GM19025 (cell line): ENCODE results near the gene GLOD4.
A peak's percentile ranks its signal among the peaks of the same experiment; 100 is the strongest.
"Not testable (repeated sequence)": the region's sequence is repeated elsewhere in the genome, so short reads cannot be mapped to it uniquely, and the experiment has no call there.

Experiments used
- ATAC-seq: cut with Tn5 transposase; IDR thresholded peaks from one replicate; pipeline ENCODE4 v1.9.1; 2021; ENCODE audit warnings: mild to moderate bottlenecking, low read depth, moderate library complexity; ENCODE audit not compliant: unreplicated experiment

The GLOD4 gene, protein sequence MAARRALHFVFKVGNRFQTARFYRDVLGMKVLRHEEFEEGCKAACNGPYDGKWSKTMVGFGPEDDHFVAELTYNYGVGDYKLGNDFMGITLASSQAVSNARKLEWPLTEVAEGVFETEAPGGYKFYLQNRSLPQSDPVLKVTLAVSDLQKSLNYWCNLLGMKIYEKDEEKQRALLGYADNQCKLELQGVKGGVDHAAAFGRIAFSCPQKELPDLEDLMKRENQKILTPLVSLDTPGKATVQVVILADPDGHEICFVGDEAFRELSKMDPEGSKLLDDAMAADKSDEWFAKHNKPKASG

DNA sequence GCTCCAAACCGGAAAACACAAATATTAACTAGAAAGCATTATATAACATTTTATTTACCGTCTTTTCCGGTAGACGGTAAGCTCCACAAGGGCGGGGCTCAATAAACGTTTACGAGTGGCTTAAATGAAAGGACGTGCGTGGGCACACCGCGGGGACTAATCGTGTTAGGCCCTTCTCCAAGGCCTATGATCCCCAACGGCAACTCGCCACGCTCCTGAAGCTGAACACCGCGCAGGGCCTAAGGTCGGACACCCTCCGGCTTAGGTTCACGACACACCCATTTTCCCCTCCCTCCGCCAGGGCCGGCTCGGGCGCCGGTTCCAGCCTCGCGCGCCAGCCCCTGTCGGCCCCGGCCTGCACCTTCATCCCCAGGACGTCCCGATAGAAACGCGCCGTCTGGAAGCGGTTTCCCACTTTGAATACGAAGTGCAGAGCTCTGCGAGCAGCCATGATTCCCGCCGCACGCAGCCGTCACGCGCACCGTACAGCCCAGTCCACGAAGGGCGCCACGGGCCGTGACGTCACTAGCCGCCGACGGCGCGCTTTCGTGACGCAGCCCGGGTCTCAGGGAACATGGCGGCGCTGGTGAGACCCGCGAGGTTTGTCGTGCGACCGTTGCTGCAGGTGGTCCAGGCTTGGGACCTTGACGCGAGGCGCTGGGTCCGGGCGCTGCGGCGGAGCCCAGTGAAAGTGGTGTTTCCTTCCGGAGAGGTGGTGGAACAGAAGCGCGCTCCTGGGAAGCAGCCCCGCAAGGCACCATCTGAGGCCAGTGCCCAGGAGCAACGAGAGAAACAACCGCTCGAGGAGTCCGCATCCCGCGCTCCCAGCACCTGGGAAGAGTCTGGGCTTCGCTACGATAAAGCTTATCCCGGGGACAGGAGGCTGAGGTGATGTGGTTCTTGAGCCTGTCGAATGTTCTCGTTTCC lies at the start of gene GLOD4, which contains the start of gene MRM3:
GLOD4 (minus strand) TSS at position 476 of the 927 bp plus-strand sequence; CDS start at position 451, 25 bp downstream.
MRM3 (plus strand) TSS at position 549 of the 927 bp plus-strand sequence; CDS start at position 575, 26 bp downstream.
- ATAC-seq: peak; percentile 87

DNA sequence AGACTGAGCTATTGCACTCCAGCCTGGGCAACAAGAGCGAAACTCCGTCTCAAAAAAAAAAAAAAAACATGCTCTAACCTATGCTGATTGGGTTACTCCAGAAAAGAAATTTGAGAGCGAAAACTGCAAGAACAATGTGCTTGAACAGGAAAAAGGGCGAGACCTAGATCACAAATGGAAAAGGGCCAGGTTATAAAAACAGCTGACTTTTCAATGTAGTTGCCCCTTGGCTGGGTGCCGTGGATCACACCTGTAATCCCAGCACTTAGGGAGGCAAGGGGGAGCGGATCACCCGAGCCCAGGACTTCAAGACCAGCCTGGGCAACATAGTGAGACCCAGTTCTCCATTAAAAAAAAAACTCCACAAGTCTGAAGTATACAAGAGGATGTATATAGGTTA lies 48.9 kb upstream of the GLOD4 start:
- ATAC-seq: no peak

DNA sequence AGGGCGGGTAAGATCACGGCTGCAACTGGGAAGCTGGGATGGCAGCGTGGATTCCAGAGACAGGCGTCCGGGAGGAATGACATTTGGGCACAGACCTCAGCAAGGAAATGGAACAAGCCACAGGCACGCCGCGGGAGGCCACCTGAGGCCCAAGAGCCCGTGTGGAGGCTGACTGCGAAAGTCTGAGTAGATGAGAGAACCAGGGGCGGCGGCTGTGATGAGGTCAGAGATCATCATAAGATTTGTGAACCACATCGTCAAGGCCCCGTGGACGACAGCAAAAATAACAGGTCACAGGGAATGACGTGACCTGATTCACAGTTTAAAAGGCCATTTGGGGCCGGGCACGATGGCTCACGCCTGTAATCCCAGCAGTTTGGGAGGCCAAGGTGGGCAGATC lies 48.3 kb upstream of the GLOD4 start:
- ATAC-seq: no peak

DNA sequence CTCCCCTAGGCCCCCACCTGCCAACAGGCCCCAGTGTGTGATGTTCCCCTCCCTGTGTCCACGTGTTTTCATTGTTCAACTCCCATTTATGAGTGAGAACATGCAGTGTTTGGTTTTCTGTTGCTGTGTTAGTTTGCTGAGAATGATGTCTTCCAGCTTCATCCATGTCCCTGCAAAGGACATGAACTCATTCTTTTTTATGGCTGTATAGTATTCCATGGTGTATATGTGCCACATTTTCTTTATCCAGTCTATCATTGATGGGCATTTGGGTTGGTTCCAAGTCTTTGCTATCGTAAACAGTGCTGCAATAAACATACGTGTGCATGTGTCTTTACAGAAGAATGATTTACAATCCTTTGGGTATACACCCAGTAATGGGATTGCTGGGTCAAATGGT lies 47.5 kb upstream of the GLOD4 start:
- not testable (repeated sequence) for ATAC-seq

DNA sequence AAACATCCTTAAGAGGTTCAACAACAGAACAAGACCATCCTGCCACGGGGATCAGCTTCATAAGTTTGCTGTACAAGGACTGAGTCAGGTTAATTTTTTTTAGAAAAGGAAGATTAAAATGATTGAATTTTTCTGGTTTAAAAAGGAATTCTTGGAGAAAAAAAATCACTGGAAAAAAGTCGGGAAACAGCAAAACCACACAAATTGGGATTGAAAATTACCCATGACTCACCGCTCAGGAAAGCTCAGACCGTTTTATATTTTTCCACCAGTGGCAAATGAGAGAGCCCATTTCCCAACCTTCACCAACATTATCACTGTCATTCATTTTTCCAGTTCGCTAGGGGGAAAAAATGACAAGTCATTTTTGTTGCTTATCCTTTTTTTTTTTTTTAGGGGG lies 46.7 kb upstream of the GLOD4 start:
- no peak for ATAC-seq

DNA sequence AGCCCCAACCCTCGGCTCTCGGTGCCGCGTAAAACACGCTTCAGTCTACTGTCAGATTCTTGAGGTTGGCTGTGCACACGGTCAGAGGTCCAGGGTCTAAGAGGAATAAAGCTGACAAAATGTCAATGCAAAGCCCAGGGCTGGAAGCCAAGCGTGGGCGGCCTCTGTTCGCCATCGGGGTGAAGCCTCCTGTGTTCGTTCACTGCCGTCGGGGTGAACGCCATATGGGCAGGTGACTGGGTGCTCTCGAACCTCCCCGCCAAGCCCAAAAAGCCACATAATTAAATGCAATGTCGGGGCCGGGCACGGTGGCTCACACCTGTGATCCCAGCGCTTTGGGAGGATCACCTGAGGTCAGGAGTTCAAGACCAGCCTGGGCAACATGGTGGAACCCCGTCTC lies 44.7 kb upstream of the GLOD4 start:
- no peak for ATAC-seq

DNA sequence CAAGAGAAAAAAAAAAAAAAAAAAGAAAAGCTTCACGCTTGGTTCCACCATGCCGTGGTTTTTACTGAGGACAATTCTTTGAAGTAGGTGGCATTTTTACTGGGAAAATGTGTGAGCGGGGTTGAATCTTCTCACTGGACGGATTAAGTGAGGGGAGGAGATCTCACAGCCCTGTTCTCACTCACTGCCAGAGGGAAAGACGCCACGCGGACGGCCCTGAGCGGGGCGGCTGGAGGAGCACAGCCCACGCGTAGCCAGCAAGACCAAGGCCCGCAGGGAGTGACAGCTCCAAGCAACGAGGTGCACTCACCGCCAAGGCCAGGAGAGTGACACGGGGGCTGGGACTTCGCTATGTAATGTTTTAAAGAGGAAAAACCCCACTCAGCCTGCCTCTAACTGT lies 43.1 kb upstream of the GLOD4 start:
- no peak for ATAC-seq

DNA sequence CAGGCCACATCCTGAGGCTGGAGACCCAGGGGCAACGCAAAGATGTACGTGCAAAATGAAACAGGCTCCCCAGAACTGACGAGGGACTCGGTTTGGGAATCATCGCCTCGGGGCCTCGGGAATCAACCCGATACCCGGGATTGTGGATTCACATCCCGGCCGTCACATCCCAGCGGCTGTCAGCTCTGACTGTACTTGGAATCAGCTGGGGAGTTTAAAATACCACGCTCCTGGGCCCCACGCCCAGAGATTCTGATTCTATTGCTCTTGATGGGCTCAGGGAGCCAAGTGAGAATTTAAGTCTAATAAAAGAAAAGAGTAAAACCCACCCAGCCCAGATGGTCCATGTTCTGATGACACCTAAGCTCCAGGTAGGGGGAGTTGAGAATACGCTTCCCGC lies 42.3 kb upstream of the GLOD4 start:
- ATAC-seq: no peak

DNA sequence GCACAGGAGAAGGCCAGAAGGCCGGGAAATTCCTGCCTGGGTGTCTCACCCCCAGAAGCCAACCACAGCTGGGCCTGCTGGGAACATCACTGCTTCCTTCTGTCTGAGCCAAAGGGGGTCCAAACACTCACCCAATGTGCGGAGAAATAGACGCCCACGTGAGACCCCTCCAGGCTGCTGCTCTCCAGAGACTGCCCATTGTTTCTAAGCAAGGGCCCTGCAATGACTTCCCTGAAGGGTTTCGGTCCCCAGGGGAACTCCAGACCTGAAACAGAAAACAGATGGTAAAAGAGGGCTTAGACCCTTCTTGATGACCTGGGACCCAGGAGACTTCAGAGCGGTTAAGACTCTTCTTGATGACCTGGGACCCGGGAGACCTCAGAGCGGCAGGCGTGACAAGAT lies 41.4 kb upstream of the GLOD4 start:
- ATAC-seq: peak; percentile 60

DNA sequence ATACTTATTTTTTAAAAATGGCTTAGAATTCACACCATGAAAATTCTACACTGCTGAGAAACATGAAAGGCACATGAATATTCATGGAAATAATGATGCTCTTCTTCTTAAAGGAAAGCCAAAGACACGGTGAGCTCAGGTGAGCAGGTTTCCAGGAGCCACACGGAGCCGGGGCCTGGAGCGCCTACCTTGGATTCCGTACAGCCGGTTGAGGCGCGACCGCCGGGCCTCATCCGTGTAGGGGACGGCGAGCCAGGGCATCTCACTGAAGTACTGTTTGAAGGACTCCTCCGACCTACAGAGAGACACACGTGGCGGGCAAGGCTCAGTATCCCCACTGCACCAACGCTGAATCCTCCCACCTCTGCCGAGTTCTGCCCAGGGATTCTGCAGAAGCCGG lies 37.2 kb upstream of the GLOD4 start:
- ATAC-seq: no peak

DNA sequence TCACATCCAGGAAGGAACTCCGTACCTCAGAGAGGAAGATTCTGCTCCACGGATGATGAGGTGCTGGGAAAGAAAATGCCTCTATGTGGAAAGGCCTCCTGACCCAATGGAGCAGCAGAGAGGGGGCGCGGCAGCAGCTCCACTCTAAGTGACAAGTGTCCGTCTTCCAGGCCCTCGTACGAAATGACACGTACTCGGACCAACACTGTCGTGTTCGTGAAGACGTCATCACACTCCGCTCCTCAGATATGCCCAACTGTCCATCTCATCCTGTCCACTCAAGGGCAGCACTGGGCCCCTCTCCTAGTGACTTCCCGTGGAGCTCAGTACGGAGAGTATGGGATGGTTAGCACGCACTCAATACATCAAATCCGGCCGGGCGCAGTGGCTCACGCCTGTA lies 32.3 kb upstream of the GLOD4 start:
- no peak for ATAC-seq

DNA sequence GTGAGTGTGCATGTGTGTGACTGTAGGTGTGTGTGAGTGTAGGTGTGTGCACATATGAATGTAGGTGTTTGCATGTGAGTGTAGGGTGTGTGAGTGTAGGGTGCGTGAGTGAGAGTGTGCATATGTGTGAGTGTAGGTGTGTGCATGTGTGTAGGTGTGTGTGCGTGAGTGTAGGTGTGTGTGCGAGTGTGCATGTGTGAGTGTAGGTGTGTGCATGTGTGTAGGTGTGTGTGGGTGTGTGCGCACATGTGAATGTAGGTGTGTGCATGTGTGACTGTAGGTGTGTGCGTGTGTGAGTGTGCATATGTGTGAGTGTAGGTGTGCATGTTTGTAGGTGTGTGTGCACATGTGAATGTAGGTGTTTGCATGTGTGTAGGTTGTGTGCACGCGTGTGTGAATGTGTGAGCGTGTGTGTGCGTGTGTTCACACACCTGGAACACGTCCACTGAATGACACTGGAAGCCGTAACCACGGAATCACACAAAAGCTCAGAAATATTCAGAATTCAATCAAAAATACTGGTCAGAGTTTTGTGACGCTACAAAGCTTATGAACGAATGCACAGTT lies 30.6 kb upstream of the GLOD4 start:
- no peak for ATAC-seq

DNA sequence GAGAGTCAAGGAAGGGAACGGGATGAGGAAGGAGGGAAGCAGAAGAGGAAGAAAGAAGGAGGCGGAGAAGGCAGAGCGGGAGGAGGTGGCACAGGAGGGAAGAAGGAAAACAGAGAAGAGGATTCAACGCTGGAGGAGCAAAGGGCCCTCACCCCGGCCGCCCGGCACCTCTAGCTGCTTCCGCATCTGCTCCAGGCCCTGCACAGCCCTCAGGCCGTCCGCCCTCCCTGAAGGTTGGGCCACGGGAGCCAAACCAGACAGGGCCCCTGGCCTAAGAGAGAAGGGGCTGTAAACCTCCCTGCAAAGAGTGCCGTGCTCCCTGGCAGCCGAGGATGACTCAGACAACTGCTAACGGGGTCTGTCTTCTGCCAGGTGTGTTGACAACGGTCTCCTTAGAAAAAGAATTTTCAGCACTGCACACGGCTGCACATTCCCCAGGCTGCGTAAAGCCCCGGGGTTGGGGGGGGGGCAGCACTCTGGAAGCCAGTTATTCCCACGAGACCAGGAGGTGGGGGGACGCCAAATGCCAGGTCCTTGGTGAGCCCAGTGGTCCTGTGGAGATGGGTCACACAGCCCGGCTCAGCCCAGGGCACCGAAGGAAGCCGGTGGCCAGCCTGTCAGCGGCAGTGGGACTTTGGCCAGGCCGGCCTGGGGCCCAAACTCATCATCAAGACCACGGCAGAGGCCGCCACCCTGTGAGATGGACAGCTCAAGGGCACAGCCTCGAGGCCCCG lies 29.1 kb upstream of the GLOD4 start:
- ATAC-seq: no peak

DNA sequence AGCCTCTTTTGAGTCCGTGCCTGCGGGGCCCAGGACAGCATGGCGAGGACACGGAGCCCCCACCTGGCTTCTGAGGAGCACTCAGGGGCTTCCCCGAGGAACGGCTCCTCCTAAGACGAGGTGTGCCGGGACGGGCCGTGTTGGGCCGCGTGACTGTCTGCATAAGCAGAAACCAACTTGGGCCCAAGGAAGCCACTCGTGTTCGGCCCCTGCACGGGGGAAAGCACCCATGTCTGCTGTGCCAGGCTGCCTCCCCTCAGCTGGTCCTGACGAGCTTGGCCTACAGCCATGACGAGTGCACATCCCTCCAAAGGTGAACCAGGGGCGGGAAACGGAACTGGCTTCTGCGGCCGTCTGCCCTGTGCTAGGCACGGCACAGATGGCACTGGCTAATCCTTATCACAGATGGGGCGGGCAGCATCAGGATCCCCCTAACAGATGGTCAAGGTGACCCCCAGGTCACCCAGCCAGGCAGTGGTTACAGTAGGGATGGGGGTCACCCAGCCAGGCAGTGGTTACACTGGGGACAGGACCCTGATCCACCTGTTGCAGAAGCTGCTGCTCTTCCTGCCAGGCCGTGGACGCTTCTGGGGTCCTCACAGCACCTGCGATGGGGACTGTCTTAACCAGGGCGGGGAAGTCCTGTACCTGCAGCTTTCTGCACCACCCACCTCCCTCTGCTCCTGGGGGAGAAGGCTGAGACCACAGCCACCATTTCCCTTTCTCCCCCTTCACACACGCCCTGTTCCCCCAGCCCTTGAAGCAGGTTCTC lies 25.6 kb upstream of the GLOD4 start:
- no peak for ATAC-seq

DNA sequence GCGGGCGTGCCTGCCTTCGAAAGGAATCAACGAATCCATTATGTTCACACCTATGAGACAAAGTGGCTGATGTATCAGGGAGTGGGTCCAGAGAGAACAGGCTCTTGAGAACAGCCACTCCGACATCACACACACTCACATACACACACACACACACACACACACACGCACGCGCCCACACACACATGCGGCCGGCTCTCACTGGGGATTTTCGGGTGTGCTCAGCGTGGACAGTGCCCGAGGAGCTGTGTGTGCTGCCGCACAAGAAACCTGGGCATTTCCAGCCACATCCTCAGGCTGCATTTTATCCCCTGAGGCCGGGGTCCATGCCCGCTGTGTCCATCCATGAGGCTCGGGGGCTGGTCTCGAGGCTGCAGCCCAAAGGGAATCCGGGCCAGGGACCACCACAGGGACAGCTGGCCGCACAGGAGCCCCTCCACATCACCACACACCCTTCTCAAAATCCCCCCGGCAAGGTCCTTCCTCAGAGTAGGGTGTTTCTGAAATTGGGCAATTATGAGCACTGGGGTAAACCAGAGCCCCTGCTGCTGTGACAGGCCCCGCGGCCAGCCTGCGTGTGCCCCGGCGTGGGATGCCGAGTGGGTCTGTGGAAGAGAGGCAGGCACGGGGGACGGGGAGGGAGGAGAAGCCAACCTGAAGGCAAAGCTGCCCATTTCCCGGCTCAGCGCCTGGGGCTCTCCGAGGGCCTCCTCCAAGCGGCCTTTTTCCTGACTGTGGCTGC lies 24.9 kb upstream of the GLOD4 start:
- ATAC-seq: no peak

DNA sequence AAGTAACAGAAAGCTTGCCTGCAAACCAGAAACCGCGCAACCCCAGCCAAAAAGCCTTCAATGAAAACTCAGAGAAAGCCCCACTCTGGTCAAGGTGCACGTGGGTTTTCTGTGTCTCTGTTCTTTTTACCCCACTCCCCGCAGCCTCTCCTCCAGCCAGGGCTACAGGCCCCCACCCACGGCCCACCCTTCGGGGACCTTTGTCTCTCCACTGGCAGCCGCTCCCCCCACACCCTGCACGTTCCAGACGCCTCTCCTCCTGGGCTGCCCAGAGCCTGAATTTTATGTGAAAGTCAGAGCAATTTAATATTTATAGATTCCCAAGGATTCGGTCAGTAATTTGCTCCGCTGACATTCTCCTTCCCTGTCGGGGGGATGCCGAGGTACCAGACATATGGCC lies 24.3 kb upstream of the GLOD4 start:
- no peak for ATAC-seq

DNA sequence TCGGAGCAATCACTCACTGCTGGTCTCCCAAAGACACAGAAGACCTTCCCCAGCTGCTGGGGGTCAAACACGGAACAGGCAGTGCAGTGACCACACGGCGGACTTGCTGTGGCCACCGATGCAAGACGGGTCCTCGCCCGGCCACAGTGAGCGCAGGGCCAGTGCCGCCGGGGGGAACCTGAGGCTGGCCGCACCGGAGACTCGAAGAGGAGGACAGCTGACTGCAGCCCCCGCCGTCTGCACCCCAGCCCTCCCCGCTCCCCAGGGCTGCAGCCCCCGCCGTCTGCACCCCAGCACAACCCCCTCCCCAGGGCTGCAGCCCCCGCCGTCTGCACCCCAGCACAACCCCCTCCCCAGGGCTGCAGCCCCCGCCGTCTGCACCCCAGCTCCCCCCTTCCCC lies 23.8 kb upstream of the GLOD4 start:
- not testable (repeated sequence) for ATAC-seq

DNA sequence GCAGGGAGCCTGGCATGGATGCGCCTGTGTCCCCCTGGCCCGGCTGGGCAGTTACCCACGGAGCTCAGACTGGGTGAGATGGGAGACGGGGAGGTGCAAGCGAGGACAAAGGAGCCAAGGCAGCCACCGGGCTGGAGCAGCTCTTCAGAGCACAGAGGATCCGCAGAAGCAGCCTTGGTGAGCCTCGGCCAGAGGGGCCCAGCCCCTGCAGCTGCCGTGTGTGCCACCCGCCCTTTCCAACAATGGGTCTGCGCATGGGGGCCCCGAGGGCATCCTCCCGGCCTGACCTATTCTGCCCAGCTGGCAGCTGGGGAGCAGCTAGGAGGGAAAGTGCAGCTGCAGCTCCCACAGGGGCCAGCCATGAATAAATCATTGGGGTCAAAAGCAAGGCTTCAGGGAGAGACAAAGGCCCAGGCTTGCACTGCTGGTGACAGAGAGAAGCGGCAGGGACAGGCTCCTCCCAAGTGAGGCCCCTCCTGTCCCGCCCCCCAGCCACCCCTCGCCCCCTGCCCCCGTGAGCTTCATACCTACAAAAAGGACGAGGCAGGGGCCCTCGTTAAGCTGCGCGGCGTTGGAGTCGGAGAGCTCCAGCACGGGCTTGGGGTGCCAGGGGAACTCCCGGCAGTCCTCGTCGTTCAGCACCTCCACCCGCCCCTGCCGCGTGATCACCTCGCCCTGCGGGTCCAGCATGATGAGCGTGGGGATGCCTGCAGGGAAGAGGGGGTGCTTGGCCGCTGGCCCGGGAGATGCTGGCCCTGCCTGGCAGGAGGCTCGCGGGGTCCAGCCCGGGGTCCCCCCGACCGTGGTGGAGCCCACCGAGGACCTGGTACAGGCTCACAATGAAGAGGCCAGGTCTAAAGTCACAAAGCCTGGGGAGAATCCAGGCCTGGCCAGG lies 22.7 kb upstream of the GLOD4 start:
- ATAC-seq: no peak
